ENCODE results near the gene NCAN. TPM values are rescaled to one million over a fixed set of nuclear protein-coding genes. Genes with fewer than 3 reads are reported as not detected.

The NCAN gene
- total RNA-seq (2022; extraction: Qiagen RNA extraction; ENCODE audit: low read depth), result 0.03 to 0.17 TPM (median 0.07 TPM) in 3 of 5 replicates, not detected in the others

GRCh38 chr19:19211499-19212420, at the start of gene NCAN:
TSS of gene NCAN (plus strand) at chr19:19211958. CDS start at chr19:19216954, 4,996 bp downstream.

GRCh38 chr19:19170053-19170872, 41.5 kb upstream of the NCAN start, which contains the start of gene MEF2B:
TSS of gene MEF2B (minus strand) at chr19:19170263. CDS start at chr19:19150735, 19,528 bp downstream.

GRCh38 chr19:19192078-19192882, 19.5 kb upstream of the NCAN start, which contains the start of the genes BORCS8 and RFXANK:
TSS of gene BORCS8 (minus strand) at chr19:19192152. CDS start at chr19:19192117, 35 bp downstream.
TSS of gene RFXANK (plus strand) at chr19:19192258. CDS start at chr19:19193947, 1,689 bp downstream.

GRCh38 chr19:19203012-19203856, 8.5 kb upstream of the NCAN start, which contains the start of gene NR2C2AP:
TSS of gene NR2C2AP (minus strand) at chr19:19203414. CDS start at chr19:19203060, 354 bp downstream.

Other genes starting within 250 kb of the NCAN start
- gene SUGP2, start 178.4 kb upstream of the NCAN start, total RNA-seq (2022; extraction: Qiagen RNA extraction; ENCODE audit: low read depth), result 21.2 to 36.2 TPM (median 31.9 TPM) in 5 replicates
- gene ARMC6, start 178.4 kb upstream of the NCAN start, total RNA-seq (2022; extraction: Qiagen RNA extraction; ENCODE audit: low read depth), result 23.2 to 28.4 TPM (median 27.8 TPM) in 5 replicates
- gene SLC25A42, start 148.0 kb upstream of the NCAN start, total RNA-seq (2022; extraction: Qiagen RNA extraction; ENCODE audit: low read depth), result 0.47 to 0.88 TPM (median 0.73 TPM) in 5 replicates
- gene TMEM161A, start 73.5 kb upstream of the NCAN start, total RNA-seq (2022; extraction: Qiagen RNA extraction; ENCODE audit: low read depth), result 19.9 to 27.6 TPM (median 24.3 TPM) in 5 replicates
- 0.30 to 0.94 TPM (median 0.49 TPM) in 5 replicates for gene MEF2B, start 41.7 kb upstream of the NCAN start, total RNA-seq (2022; extraction: Qiagen RNA extraction; ENCODE audit: low read depth)
- gene BORCS8, start 19.8 kb upstream of the NCAN start, total RNA-seq (2022; extraction: Qiagen RNA extraction; ENCODE audit: low read depth), result 9.1 to 14.1 TPM (median 12.1 TPM) in 5 replicates
- gene RFXANK, start 19.7 kb upstream of the NCAN start, total RNA-seq (2022; extraction: Qiagen RNA extraction; ENCODE audit: low read depth), result 35.0 to 55.0 TPM (median 48.3 TPM) in 5 replicates
- 25.9 to 31.7 TPM (median 29.6 TPM) in 5 replicates for gene NR2C2AP, start 8.5 kb upstream of the NCAN start, total RNA-seq (2022; extraction: Qiagen RNA extraction; ENCODE audit: low read depth)
- gene TM6SF2, start 61.3 kb downstream of the NCAN start, total RNA-seq (2022; extraction: Qiagen RNA extraction; ENCODE audit: low read depth), result 0.24 to 1.1 TPM (median 0.57 TPM) in 5 replicates
- 21.5 to 25.6 TPM (median 23.6 TPM) in 5 replicates for gene SUGP1, start 108.6 kb downstream of the NCAN start, total RNA-seq (2022; extraction: Qiagen RNA extraction; ENCODE audit: low read depth)
- 10.2 to 14.8 TPM (median 12.8 TPM) in 5 replicates for gene MAU2, start 108.9 kb downstream of the NCAN start, total RNA-seq (2022; extraction: Qiagen RNA extraction; ENCODE audit: low read depth)
- 39.2 to 50.1 TPM (median 46.6 TPM) in 5 replicates for gene GATAD2A, start 193.7 kb downstream of the NCAN start, total RNA-seq (2022; extraction: Qiagen RNA extraction; ENCODE audit: low read depth)